ENCODE measurements around the gene TIGAR. TPM values are rescaled to one million over a fixed set of nuclear protein-coding genes. Genes with fewer than 3 reads are reported as not detected.

Gene TIGAR
- total RNA-seq, 1 donor, result 11.5 TPM

DNA sequence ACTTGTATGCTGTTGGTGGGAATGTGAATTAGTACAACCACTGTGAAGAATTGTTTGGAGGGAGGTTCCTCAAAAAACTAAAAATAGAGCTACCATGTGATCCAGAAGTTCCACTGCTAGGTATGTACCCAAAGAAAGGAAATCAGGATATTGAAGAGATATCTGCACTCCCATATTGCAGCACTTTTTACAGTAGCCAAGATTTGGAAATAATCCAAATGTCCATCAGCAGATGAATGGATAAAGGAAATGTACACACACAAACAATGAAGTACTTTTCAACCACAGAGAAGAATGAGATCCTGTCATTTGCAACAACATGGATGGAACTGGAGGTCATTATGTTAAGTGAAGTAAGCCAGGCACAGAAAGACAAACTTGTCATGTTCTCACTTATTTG lies 25.9 kb downstream of the TIGAR start:
- DNase-seq (ENCODE audit: low read depth), result no peak
- H3K4me3 ChIP-seq (ENCODE audit: low read depth, low read length), result no peak overlapping the region
- TF ChIP-seq, protein P1, sequence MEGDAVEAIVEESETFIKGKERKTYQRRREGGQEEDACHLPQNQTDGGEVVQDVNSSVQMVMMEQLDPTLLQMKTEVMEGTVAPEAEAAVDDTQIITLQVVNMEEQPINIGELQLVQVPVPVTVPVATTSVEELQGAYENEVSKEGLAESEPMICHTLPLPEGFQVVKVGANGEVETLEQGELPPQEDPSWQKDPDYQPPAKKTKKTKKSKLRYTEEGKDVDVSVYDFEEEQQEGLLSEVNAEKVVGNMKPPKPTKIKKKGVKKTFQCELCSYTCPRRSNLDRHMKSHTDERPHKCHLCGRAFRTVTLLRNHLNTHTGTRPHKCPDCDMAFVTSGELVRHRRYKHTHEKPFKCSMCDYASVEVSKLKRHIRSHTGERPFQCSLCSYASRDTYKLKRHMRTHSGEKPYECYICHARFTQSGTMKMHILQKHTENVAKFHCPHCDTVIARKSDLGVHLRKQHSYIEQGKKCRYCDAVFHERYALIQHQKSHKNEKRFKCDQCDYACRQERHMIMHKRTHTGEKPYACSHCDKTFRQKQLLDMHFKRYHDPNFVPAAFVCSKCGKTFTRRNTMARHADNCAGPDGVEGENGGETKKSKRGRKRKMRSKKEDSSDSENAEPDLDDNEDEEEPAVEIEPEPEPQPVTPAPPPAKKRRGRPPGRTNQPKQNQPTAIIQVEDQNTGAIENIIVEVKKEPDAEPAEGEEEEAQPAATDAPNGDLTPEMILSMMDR (IDR thresholded peaks at IDR 0.05; ENCODE audit: insufficient read depth, low read length), result no peak

DNA sequence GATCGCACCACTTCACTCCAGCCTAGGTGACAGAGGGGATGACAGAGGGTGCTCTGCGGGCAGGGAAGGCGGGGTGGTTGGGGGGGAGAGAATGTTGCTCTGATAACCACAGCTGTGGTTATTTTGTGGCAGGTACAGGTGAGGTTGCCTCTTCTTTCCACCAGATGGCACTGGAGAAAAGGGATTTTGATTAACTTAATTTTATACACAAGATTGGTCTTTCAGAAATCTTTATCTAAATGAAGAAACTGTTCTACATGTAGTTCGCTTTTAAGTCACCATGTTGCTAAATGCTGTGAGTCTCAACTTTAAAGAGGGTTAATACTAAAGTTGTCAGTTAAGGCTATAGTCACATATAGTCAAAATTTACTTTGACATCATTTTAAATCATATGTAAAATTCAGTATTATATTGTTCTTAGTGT lies 32.8 kb downstream of the TIGAR start:
- DNase-seq (ENCODE audit: low read depth), result peak; percentile 11
- H3K4me3 ChIP-seq (ENCODE audit: low read depth, low read length), result no peak overlapping the region
- TF ChIP-seq, protein P1 (IDR thresholded peaks at IDR 0.05; ENCODE audit: insufficient read depth, low read length), result peak; percentile 48

DNA sequence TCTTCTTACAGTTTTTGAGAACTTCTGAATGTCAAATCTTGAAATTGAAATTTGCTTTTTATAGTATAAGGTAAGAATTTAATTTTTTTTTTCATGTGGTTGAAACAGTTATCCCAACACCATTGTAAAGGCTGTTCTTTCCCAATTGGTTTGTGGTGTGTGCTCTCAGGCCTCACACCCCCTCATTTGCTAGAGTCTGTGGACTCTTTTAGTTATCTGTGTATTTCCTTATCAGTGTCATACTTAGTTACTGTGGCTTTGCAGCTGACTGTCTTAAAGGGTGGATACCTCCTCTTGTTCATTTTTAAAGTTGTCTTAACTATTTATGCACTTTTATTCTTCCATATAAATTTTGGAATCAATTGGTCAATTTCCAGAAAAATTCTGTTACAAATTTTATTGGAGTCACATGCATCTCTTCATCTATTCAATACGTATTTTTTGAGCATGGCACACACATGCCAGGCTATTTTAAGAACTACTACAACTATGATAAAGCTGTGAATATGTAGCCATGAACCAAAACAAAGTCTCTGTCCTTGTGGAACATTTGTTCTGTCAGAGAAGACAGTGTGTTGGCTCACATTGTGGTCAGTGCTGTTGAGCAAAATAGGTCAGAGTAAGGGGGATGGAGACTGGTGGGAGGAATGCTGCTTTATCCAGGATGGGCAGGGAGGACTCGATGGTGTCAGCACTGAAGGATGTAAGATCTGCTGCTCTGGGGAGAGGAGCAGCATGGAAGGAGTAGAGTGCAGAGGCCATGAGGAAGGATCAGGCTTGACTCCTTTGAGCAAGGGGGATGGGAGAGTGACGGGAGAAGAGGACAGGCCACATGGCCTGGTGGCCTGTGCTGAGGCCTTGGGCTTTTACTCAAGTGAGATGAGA lies 34.4 kb downstream of the TIGAR start:
- DNase-seq (ENCODE audit: low read depth), result no peak
- TF ChIP-seq, protein P1 (IDR thresholded peaks at IDR 0.05; ENCODE audit: insufficient read depth, low read length), result no peak
- H3K4me3 ChIP-seq (ENCODE audit: low read depth, low read length), result no peak overlapping the region

DNA sequence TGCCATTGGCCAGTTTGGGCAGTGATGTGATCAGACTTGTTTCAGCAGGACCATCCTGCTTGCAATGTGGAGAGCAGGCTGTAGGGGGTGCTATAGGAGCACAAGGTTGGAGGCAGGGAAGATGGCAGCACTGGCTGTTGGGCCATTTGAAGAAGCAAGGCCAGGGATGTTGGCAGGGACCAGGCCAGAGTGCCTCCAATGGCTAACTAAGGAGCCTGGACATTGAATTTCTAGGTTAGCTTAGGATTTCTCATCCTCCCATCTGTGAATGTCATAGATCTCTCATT lies 35.0 kb downstream of the TIGAR start:
- no peak overlapping the region for H3K4me3 ChIP-seq (ENCODE audit: low read depth, low read length)
- DNase-seq (ENCODE audit: low read depth), result peak; percentile 11
- TF ChIP-seq, protein P1 (IDR thresholded peaks at IDR 0.05; ENCODE audit: insufficient read depth, low read length), result peak; percentile 35

DNA sequence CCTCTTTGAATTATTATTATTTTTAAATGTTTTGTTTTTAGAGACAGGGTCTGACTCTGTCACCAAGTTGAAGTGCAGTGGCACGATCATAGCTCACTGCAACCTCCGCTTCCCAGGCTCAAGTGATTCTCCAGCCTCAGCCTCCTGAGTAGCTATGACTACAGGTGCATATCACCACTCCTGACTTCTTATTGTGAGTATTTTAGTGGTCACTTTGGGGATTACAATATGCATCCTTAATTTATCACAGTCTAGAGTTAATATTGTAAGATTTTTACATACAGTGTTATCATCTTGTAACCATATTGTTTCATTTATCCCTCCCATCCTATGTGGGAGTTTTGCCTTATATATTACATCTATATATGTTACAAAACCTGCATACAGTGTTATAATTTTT lies 45.1 kb downstream of the TIGAR start:
- TF ChIP-seq, protein P1 (IDR thresholded peaks at IDR 0.05; ENCODE audit: insufficient read depth, low read length), result no peak
- DNase-seq (ENCODE audit: low read depth), result no peak
- no peak overlapping the region for H3K4me3 ChIP-seq (ENCODE audit: low read depth, low read length)

DNA sequence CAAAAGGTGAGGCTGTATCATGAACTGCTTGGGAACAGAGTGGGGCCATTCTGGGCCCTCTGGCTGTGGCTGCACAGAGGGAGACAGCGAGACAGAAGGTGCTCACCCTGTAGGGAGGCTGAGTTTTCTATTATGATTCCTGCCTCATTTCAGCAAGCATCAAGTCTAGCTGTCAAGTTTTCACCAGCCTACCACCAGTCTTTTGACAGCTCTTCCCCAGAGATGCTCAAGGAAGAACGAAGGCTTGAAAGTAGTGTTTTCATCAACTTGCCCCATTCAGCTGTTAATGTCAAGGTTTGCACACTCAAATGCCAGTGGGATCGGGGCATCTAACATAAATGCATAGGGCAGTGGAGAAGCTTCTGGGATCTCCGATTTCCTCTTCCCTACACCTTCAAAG lies 48.5 kb downstream of the TIGAR start:
- DNase-seq (ENCODE audit: low read depth), result no peak
- H3K4me3 ChIP-seq (ENCODE audit: low read depth, low read length), result no peak overlapping the region
- TF ChIP-seq, protein P1 (IDR thresholded peaks at IDR 0.05; ENCODE audit: insufficient read depth, low read length), result no peak

DNA sequence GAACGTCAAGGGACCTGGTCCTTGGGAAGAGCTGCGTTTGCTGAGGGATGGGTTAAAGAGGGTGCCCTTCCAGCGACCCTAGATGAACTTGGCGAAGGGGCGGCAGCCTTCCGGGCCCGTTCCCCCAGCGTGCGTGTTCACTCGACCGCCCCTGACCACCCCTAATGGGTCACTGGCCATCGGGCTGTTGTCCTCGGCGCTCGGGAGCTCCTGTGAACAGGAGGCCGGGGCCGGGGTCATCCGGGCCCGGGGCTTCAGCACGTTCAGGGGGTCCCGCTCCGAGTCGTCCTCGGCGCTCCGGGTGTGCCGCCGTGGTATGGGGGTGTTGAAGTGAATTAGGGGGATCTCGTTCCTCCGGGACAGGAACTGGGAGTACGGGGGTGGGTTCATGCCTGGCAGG lies 49.3 kb downstream of the TIGAR start:
- no peak overlapping the region for H3K4me3 ChIP-seq (ENCODE audit: low read depth, low read length)
- TF ChIP-seq, protein P1 (IDR thresholded peaks at IDR 0.05; ENCODE audit: insufficient read depth, low read length), result no peak
- DNase-seq (ENCODE audit: low read depth), result no peak
